SKM-1 treated with dmso at 0.1 percent for 144 hours (cell line): ENCODE data around the gene HS6ST3.
A peak's percentile ranks its signal among the peaks of the same experiment; 100 is the strongest.
"Not testable (repeated sequence)": the region's sequence is repeated elsewhere in the genome, so short reads cannot be mapped to it uniquely, and the experiment has no call there.

ENCODE experiments used
- DNase-seq: peaks from one replicate; lab custom pipeline; 2025; ENCODE audit not compliant: unreplicated experiment; lab: John Stamatoyannopoulos, UW

HS6ST3 gene

DNA sequence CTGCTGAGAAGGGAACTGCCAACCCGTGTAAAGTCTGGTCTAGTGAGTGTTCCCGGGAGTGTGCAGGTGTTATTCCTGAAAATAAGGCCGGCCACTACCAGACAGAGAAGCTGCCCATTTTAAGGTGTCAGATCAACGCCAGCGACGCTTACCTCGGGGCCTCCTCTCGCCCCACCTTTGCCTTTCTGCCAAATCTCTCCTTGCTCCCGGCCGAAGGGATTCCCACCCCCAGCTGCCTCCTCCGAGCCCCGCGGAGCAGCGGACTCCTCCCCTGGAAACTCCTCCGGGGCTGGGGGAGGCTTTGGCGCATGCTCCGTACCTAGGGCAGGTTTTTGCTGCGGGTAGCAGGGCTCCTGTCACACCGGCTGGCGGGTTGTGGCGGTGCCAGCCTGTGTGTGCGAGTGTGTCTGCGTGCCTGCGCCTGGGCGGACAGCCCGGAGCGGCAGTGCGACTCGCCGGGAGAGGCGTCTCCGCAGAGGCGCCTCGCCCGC lies at the start of gene HS6ST3:
Gene HS6ST3 (plus strand): TSS at position 359 of the 491 bp plus-strand sequence.
- DNase-seq, result no peak

DNA sequence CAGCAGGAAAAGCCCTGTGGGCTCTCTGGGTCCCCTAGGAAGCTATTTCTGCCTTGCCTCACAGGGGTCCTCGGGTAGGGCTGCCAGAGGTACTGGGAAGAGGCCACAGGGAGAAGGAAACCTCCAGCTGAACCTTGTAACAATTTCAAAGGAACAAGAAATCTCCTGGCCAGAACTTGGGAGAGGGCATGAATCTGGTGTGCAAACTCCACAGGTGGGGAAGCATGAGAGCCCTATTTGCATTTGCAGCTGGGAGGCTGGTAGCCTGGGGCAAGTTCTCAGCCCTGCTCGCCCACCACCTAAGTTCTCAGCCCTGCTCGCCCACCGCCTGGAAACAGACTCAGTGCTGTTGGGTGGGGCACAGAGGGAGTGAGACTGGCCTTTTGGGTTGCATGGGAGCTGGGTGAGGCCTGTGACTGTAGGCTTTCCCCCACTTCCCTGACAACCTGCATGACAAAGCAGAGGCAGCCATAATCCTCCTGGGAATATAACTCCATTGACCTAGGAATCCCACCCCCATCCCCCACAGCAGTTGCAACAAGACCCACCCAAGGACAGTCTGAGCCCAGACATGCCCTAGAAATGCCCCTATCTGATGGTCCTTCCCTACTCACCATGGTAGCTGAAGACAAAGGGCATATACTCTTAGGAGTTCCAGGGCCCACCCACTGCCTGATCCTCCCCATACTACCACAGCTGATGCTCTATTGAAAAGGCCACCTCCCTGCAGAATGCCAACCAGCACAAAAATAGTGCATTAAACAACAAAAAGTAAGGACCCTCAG lies 48.4 kb upstream of the HS6ST3 start:
- DNase-seq, result no peak

DNA sequence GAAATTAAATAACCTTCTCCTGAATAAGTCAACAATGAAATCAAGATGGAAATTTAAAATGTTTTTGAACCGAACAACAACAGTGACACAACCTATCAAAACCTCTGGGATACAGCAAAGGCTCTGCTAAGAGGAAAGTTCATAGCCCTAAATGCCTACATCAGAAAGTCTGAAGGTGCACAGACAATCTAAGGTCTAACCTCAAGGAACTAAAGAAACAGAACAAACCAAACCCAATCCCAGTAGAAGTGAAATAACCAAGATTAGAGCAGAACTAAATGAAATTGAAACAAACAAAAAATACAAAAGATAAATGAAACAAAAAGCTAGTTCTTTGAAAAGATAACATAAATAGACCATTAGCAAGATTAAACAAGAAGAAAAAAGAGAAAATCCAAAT lies 45.7 kb upstream of the HS6ST3 start:
- no peak for DNase-seq

DNA sequence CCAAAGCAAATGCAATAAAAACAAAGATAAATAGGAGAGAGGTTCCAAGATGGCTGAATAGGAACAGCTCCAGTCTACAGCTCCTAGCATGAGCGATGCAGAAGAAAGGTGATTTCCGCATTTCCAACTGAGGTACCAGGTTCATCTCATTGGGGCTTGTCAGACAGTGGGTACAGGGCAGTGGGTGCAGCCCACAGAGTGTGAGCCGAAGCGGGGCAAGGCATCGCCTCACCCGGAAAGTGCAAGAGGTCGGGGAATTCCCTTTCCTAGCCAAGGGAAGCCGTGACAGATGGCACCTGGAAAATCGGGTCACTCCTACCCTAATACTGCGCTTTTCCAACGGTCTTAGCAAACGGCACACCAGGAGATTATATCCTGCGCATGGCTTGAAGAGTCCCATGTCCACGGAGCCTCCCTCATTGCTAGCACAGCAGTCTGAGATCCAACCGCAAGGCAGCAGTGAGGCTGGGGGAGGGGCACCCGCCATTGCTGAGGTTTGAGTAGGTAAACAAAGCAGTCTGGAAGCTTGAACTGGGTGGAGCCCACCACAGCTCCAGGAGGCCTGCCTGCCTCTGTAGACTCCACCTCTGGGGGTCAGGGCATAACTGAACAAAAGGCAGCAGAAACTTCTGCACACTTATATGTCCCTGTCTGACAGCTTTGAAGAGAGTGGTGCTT lies 43.3 kb upstream of the HS6ST3 start:
- DNase-seq, result not testable (repeated sequence)

DNA sequence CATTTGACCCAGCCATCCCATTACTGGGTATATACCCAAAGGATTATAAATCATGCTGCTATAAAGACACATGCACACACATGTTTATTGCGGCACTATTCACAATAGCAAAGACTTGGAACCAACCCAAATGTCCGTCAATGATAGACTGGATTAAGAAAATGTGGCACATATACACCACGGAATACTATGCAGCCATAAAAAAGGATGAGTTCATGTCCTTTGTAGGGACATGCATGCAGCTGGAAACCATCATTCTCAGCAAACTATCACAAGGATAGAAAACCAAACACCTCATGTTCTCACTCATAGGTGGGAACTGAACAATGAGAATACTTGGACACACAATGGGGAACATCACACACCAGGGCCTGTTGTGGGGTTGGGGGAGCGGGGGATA lies 39.0 kb upstream of the HS6ST3 start:
- DNase-seq, result not testable (repeated sequence)

DNA sequence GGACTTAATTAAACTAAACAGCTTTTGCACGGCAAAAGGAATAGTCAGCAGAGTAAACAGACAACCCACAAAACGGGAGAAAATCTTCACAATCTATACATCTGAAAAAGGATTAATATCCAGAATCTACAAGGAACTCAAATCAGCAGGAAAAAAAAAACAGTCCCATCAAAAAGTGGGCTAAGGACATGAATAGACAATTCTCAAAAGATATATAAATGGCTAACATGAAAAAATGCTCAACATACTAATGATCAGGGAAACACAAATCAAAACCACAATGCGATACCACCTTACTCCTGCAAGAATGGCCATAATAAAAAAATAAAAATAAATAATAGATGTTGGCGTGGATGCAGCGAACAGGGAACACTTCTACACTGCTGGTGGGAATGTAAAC lies 38.4 kb upstream of the HS6ST3 start:
- not testable (repeated sequence) for DNase-seq

DNA sequence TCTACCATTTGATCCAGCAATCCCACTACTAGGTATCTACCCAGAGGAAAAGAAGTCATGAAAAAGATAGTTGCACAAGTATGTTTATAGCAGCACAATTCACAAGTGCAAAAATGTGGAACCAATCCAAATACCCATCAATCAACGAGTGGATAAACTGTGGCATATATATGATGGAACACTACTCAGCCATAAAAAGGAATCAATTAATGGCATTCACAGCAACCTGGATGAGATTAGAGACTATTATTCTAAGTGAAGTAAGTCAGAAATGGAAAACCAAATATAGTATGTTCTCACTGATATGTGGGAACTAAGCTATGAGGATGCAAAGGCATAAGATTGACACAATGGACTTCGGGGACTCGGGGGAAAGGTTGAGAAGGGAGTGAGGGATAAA lies 38.0 kb upstream of the HS6ST3 start:
- DNase-seq, result not testable (repeated sequence)

DNA sequence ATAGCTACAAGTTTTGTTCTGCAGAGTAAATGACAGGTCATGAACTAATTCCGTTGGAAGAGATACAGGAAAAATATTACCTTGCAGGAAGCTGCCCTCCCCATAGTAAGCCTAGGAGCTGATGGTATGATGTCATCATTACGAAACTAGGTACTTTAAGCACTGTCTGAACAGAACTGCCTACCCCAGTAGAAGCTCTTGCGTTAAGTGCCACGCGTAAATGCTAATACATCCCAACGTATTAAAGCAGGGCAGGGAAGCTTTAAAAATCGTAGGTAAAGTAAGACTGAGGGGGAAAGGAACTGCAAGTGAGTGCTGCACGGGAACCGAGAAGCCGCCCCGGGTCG lies 37.3 kb upstream of the HS6ST3 start:
- DNase-seq, result peak; percentile 67

DNA sequence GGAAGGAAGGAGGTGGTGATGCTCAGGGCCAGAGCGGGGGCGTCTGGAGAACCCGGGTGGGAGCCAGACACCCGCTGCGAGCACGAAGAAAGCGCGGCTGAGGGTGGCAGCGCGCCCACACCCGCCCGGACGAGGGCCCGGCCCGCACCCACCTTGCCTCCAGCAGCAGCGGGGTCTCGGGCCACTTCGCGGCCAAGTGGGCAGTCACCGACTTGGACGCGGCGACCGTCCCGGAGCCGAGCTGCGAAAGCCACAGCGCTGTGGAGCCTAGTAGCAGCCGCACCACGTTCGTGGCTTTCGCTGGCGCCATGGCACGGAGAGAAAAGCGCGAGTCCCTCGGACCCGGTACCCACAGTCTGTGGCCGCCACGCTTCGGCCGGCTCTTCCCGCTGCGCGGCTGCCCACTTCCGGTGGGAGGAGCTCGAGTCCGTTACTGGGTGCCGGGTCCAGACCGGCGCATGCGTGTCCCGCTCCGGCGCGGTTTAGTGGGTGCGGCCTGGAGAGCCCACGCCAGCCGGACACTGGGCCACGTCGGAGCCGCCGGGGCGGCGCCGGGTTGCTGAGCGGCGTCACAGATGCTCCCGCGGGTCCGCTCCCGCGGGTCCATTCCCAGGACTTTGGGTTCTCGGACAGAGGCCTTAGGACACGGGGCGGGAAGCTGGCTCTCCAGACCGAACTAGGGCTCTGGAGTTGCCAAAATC lies 36.8 kb upstream of the HS6ST3 start, which contains the start of gene UGGT2:
Gene UGGT2 (minus strand): TSS at position 399 of the 701 bp plus-strand sequence. CDS start 89 bp downstream, at position 310.
- peak; percentile 82 for DNase-seq

DNA sequence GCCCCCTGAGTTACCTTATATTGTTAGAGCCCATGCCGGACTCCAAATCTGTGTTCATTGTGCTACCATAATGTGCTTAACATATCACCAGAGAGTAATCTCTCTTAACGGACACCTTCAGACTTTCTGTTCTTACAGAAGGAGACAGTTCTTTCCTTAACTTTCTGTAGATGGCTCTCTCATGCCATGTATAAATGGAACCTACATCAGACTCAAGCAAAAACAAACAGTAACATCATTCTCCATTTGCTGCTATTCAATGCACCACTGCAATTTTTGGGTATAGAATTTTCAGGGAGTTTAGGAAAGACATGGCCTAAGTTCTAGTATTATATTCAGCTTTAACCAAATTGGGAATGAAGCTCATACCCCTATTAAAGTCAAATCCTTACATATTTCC lies 24.1 kb upstream of the HS6ST3 start:
- no peak for DNase-seq

DNA sequence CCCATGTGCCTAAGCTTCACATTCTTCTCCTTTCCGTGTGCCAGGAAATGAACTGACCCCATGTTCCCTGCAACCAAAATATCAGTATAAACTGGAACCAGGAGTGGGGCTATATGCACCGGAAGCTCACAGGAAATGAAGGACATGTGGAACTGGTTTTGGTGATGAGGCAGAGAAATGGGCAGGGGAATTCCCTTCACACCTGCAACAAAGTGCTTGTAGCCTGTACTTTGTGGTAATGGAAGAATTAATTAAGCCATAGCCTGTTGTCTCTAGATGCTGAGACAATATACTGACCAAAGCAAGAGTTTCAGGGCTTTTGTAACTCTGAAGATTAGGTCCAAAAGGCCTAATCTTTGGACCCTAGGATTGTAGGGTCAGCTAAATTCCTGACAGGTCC lies 21.2 kb upstream of the HS6ST3 start:
- no peak for DNase-seq

DNA sequence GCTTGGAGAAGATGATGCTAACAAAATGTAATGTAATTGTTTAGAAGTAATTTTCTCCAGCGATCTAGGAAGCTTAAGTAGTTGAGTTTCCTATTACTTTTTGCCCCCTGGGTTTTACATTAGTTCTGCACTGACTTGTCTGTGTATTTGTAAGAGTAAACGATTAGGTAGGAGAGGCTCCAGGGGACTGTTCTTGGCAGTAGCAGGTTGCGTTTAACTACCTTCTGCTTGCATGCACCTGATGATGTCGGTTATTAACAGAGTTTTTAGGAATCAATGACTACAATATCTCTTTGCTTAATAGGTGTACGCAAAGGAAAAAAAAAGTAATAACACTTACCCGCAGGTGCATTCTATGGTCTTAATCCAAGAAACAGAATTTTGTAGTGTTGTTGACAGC lies 18.4 kb upstream of the HS6ST3 start:
- DNase-seq, result no peak

DNA sequence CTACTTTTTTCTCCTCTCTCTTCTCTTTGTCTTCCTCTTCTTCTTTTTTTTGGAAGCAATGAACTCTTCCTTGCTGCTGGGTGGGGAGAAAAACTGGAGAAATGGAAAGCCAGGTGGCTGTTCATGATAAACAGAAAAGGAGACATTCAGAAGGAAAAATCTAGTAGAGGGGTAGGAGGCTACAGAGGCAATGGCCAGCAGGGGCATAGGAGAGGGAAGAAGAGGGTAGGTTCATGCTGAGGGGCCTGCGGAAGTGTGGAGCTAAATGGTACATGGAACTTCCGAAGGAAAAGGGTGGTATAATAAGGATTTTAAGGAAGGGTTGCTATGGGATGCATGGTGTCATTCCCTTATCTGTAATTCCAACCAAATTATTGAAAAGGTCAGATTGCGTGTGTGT lies 17.5 kb upstream of the HS6ST3 start:
- no peak for DNase-seq

DNA sequence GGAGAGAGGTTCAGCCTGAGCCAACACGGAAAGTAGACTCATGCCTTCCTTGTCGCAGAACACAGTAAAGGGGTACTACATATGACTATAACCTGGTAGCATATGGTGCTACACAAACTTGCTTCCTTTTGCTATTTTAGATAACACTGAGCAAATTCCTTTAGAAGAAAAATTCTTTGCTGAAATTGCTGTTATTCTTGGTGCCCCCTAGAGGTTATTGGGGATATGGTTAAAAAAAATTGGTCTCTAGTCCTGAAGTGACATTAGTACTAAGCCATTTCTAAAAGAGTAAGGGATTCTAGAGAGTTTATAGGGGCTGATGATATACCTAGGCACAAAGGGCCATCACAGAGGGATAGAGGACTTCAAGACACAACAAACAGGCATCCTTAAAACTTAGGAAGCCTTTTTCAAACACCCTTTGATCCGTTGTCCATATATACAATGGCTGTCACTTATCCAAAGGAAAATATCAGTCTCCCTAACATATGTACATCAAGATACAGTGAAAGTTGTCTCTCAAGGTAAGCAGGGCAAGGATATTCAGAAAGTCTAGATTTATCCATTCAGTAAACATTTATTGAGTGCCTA lies 13.9 kb upstream of the HS6ST3 start:
- peak; percentile 11 for DNase-seq

DNA sequence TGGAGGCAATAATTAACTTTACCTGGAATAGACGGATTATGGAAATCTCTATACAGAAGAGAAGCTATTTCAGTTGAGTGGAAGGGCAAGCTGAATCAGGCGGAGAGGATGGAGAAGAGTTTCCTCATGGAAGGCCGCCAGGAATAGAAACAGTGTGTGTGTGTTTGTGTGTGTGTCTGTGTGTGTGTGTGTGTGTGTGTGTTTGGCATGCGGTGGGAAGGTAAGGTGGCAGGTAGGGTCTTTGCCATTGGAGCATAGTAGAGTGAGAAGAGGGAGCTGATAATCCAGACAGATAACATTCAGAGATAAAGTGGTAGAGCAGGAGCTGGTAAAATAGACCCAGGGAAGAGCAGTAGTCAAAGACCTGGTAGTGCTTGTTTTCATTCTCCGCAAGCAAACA lies 9.2 kb upstream of the HS6ST3 start:
- no peak for DNase-seq

DNA sequence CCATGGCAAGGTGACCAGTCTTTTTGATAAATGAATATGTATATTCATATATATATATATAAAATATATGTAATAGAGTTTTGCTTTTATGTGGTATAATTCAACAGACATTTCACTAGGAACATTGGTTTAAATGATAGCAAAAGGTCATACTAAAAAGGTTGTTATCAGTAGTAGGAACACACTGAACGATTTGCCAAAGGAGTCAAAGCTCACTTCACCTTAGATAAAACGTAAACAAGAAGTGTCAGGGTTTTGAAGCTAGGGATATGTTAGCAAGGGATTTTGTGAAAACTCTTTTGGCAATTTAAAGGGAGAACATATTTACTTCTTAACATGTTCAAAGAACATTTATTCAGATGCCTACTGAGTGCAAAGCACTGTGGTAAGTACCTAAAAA lies 8.0 kb upstream of the HS6ST3 start:
- no peak for DNase-seq

DNA sequence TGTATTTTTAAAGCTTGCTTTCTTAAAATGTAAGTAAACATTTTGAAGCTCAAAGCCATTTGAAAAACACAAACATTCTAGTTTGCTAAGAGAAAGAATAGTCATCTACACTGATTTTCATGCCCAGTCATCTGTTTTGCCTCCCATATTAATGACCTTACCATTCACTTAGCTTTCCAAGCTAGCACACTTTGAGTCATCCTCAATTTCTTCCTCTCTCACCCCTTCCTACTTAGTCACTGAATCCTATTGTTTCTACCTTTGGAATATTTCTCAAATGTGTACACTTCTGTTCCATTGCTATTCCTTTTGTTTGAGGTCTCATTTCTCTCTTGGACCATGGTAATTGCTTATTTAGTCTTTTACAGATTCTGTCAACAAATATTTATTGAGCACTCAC lies 7.3 kb upstream of the HS6ST3 start:
- no peak for DNase-seq

DNA sequence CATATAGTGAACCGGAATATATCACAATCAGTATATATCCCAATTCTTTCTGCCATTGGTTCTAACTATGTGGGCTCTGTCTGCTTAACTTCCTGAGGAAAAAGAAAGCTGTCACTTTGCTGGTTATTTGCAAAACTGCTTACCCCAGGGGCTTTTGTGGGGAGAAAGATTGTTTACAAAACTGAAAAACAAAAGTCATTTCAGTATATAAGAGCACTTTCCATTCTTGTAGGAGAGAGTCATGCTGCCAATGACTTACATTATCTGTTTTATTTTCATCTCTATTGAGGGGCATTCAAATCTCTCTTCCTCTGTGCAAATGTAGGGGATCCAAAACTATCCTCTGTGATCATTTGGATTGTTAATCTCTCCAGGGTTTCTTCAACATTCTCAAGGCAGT lies 3.2 kb upstream of the HS6ST3 start:
- DNase-seq, result no peak

DNA sequence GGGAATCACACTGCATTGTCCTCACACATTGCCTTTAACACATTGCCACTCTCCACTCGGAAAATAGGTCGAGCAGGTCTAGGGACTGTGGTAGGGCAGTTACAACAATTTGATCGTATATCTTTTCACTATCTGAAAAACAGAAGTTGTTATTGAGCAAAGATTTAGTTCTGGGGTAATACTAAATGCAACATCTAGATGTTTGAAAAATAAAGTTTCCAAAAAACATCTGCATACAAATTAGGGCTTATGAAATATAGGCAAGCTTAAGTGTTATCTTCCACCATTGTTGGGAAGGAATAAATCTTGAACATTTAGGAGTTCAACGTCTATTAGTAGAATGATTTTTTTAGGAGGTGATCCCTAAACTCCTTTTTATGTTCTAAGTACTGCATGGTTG lies 768 bp upstream of the HS6ST3 start:
- DNase-seq, result no peak

DNA sequence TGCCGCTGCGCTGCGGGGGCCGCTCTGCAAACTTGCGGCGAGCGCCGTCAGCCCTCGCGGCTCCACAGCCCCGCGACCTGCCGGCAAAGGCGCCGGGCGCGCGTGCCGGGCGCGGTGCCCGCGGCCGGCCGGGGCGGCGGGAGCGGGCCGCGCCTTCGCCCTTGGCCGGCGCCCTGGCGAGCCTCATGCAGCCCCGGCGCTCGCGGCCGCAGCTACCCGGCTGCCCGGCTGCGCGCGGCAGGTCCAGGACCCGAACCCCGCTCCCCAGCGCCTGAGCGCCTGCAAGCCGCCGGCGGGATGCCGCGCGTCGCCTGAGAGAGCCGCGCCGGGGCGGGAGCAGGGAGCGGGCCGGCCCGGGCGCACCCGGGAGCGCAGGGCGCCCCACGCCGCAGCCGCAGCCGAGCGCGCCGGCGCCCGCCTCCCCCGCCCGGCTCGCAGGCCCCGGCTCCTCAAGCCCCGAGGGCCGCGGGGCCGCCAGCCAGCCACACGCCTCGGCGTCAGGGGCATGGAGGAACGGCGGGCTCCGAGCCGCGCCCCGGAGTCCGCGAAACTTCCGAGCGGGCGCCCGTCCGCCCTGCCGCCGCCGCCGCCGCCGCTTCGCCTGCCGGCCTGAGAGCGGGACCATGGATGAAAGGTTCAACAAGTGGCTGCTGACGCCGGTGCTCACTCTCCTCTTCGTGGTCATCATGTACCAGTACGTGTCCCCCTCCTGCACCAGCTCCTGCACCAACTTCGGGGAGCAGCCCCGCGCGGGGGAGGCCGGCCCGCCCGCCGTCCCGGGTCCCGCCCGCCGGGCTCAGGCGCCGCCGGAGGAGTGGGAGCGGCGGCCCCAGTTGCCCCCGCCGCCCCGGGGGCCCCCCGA lies 564 bp downstream of the HS6ST3 start:
- DNase-seq, result no peak
